ENCODE data around the gene APBB2. TPM values are rescaled to one million over a fixed set of nuclear protein-coding genes. Genes with fewer than 3 reads are reported as not detected.
"Not testable (repeated sequence)": the region's sequence is repeated elsewhere in the genome, so short reads cannot be mapped to it uniquely, and the experiment has no call there.

Gene APBB2
- total RNA-seq, 1 donor from 2014 or later: 121 TPM

GRCh38 chr4:40915318-40916217, 298.8 kb downstream of the APBB2 start:
- no peak for DNase-seq (ENCODE audit: low spot score)

- DNase-seq (ENCODE audit: low spot score): no peak
Measured at GRCh38 chr4:40912460-40913184, 301.7 kb downstream of the APBB2 start.

GRCh38 chr4:40910706-40911105, 303.6 kb downstream of the APBB2 start:
- DNase-seq (ENCODE audit: low spot score): no peak

GRCh38 chr4:40909363-40909876, 304.9 kb downstream of the APBB2 start:
- no peak for DNase-seq (ENCODE audit: low spot score)

GRCh38 chr4:40908702-40909362, 305.5 kb downstream of the APBB2 start:
- DNase-seq (ENCODE audit: low spot score): no peak

- DNase-seq (ENCODE audit: low spot score): no peak
Measured at GRCh38 chr4:40908297-40908696, 306.0 kb downstream of the APBB2 start.

- DNase-seq (ENCODE audit: low spot score): no peak
Measured at GRCh38 chr4:40905414-40905813, 308.9 kb downstream of the APBB2 start.

- DNase-seq (ENCODE audit: low spot score): not testable (repeated sequence)
Measured at GRCh38 chr4:40900531-40900930, 313.8 kb downstream of the APBB2 start.

- peak; percentile 89 for DNase-seq (ENCODE audit: low spot score)
Measured at GRCh38 chr4:40897557-40898203, 316.7 kb downstream of the APBB2 start.

GRCh38 chr4:40890764-40891163, 323.6 kb downstream of the APBB2 start:
- no peak for DNase-seq (ENCODE audit: low spot score)

- DNase-seq (ENCODE audit: low spot score): no peak
Measured at GRCh38 chr4:40890199-40890598, 324.1 kb downstream of the APBB2 start.

- DNase-seq (ENCODE audit: low spot score): no peak
Measured at GRCh38 chr4:40888933-40889332, 325.4 kb downstream of the APBB2 start.

- DNase-seq (ENCODE audit: low spot score): no peak
Measured at GRCh38 chr4:40887764-40888131, 326.6 kb downstream of the APBB2 start.

- DNase-seq (ENCODE audit: low spot score): no peak
Measured at GRCh38 chr4:40886931-40887763, 327.2 kb downstream of the APBB2 start.

- no peak for DNase-seq (ENCODE audit: low spot score)
Measured at GRCh38 chr4:40881851-40882250, 332.5 kb downstream of the APBB2 start.

GRCh38 chr4:40881096-40881495, 333.2 kb downstream of the APBB2 start:
- DNase-seq (ENCODE audit: low spot score): no peak

GRCh38 chr4:40878548-40879055, 335.7 kb downstream of the APBB2 start:
- DNase-seq (ENCODE audit: low spot score): no peak

- no peak for DNase-seq (ENCODE audit: low spot score)
Measured at GRCh38 chr4:40877081-40877480, 337.3 kb downstream of the APBB2 start.

GRCh38 chr4:40875507-40876150, 338.7 kb downstream of the APBB2 start:
- DNase-seq (ENCODE audit: low spot score): no peak

- no peak for DNase-seq (ENCODE audit: low spot score)
Measured at GRCh38 chr4:40874901-40875300, 339.4 kb downstream of the APBB2 start.
